Uterus (tissue), 2 donors: ENCODE data around the gene SLBP.

ENCODE experiments used
- POLR2A ChIP-seq, 2 donors: fragments of 450-650 bp; IDR thresholded peaks; one replicate each; pipeline ENCODE4 v1.6.1; 2016; ENCODE audit warnings: antibody characterized with exemption in 2 of 2, mild to moderate bottlenecking in 1 of 2, moderate library complexity in 1 of 2
- TF ChIP-seq, protein P1 (sequence below), 4 experiments: fragments of 200-600 bp in 2 of 4; fragments of 450-650 bp in 2 of 4; sonication (generic) in 2 of 4; IDR thresholded peaks; one replicate each; pipeline ENCODE4 v1.5.1; 2016 to 2019; ENCODE audit warnings: antibody characterized with exemption in 4 of 4, mild to moderate bottlenecking in 2 of 4, moderate library complexity in 1 of 4

DNA sequence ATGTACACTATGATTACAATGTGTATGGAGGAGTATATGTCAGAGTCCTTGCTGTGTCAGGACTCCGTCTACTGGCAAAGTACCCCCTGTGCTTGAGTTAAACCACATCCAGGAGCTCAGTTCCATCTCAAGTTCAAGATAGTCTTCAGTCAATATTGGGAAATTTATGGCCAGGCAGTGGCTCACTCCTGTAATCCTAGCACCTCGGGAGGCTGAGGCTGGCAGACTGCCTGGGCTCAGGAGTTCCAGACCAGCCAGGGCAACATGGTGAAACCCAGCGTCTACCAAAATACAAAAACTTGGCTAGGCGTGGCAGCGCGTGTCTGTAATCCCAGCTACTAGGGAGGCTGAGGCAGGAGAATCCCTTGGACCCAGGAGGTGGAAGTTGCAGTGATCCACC, 5.8 kb downstream of the SLBP start:
- no peak for TF ChIP-seq POLR2A (IDR thresholded peaks at IDR 0.05)
- TF ChIP-seq, protein P1, sequence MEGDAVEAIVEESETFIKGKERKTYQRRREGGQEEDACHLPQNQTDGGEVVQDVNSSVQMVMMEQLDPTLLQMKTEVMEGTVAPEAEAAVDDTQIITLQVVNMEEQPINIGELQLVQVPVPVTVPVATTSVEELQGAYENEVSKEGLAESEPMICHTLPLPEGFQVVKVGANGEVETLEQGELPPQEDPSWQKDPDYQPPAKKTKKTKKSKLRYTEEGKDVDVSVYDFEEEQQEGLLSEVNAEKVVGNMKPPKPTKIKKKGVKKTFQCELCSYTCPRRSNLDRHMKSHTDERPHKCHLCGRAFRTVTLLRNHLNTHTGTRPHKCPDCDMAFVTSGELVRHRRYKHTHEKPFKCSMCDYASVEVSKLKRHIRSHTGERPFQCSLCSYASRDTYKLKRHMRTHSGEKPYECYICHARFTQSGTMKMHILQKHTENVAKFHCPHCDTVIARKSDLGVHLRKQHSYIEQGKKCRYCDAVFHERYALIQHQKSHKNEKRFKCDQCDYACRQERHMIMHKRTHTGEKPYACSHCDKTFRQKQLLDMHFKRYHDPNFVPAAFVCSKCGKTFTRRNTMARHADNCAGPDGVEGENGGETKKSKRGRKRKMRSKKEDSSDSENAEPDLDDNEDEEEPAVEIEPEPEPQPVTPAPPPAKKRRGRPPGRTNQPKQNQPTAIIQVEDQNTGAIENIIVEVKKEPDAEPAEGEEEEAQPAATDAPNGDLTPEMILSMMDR (IDR thresholded peaks at IDR 0.05) = no peak
